Gastroesophageal sphincter (tissue), 3 donors: ENCODE results near the gene PARD3.

Experiments
- POLR2A ChIP-seq, 2 donors: fragments of 450-650 bp; IDR thresholded peaks; one replicate each; pipeline ENCODE4 v1.6.1; 2017; ENCODE audit warnings: antibody characterized with exemption in 2 of 2, mild to moderate bottlenecking in 2 of 2, moderate library complexity in 1 of 2
- TF ChIP-seq, protein P1 (sequence below), 4 experiments: fragments of 200-600 bp in 2 of 4; fragments of 450-650 bp in 2 of 4; sonication (generic) in 1 of 4; IDR thresholded peaks; one replicate each; pipeline ENCODE4 v1.5.1; 2017 to 2019; ENCODE audit warnings: antibody characterized with exemption in 4 of 4, mild to moderate bottlenecking in 2 of 4, moderate library complexity in 2 of 4

DNA sequence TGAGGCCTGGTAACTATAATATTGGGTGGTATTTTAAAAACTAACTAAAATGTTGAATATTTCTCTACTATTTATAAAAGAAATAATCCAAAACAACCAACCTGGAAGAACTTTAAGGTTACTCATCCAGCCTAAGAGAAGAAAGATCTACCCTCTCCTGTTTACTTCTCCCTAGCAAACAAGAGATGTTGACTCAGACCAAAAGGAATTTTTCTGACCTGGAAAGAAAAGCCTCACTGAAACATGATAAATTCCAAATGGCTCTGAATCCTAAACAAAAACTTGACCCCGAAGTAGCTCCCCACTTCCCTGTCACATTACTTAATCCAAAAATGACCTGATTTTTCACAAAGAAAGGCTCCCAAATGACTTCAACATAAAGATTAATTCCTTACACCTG lies 101.2 kb downstream of the PARD3 start:
- TF ChIP-seq, protein P1, sequence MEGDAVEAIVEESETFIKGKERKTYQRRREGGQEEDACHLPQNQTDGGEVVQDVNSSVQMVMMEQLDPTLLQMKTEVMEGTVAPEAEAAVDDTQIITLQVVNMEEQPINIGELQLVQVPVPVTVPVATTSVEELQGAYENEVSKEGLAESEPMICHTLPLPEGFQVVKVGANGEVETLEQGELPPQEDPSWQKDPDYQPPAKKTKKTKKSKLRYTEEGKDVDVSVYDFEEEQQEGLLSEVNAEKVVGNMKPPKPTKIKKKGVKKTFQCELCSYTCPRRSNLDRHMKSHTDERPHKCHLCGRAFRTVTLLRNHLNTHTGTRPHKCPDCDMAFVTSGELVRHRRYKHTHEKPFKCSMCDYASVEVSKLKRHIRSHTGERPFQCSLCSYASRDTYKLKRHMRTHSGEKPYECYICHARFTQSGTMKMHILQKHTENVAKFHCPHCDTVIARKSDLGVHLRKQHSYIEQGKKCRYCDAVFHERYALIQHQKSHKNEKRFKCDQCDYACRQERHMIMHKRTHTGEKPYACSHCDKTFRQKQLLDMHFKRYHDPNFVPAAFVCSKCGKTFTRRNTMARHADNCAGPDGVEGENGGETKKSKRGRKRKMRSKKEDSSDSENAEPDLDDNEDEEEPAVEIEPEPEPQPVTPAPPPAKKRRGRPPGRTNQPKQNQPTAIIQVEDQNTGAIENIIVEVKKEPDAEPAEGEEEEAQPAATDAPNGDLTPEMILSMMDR (IDR thresholded peaks at IDR 0.05), result no peak
- TF ChIP-seq POLR2A (IDR thresholded peaks at IDR 0.05), result no peak
